Mammary epithelial cell (primary cell): ENCODE measurements around the gene ACADS.

Experiments used
- EZH2 ChIP-seq: IDR thresholded peaks from 2 replicates; pipeline ENCODE4 v1.6.1; 2012; ENCODE audit warnings: low read length, inconsistent platforms, borderline replicate concordance
- TF ChIP-seq, protein P1 (sequence below), 2 donors: IDR thresholded peaks in 1 of 2; conservative IDR thresholded peaks in 1 of 2; 2 replicates each; pipeline ENCODE4 v1.5.1; 2011 to 2012; ENCODE audit warnings: inconsistent platforms in 2 of 2, low read length in 2 of 2, mild to moderate bottlenecking in 2 of 2, control low read depth in 1 of 2, low read depth in 1 of 2; ENCODE audit not compliant: insufficient read depth in 1 of 2; ENCODE audit errors: extremely low read depth in 1 of 2

DNA sequence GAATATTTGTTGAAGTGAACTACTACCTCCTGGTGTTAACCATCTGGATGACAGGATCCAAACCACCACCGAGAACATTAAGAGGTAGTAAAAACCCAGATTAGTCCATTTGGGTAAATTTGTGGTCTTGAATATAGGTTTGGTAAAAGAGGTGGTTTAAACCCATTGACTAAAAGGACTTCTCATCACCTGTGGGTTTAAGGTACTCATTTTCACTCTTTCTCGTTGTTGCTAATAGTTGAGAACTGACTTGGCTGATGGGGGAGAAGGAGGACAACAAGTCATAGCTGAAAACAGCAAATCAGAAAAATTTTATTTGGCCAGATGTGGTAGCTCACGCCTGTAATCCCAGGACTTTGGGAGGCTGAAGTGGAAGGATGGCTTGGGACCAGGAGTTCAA, 59.2 kb downstream of the ACADS start:
- TF ChIP-seq, protein P1, sequence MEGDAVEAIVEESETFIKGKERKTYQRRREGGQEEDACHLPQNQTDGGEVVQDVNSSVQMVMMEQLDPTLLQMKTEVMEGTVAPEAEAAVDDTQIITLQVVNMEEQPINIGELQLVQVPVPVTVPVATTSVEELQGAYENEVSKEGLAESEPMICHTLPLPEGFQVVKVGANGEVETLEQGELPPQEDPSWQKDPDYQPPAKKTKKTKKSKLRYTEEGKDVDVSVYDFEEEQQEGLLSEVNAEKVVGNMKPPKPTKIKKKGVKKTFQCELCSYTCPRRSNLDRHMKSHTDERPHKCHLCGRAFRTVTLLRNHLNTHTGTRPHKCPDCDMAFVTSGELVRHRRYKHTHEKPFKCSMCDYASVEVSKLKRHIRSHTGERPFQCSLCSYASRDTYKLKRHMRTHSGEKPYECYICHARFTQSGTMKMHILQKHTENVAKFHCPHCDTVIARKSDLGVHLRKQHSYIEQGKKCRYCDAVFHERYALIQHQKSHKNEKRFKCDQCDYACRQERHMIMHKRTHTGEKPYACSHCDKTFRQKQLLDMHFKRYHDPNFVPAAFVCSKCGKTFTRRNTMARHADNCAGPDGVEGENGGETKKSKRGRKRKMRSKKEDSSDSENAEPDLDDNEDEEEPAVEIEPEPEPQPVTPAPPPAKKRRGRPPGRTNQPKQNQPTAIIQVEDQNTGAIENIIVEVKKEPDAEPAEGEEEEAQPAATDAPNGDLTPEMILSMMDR (conservative IDR thresholded peaks at IDR 0.05 in 1 of 2, IDR thresholded peaks at IDR 0.05 in 1 of 2; ENCODE audit: extremely low read depth in 1 of 2, insufficient read depth in 1 of 2, low read depth in 1 of 2, low read length in 2 of 2), result no peak
- TF ChIP-seq EZH2, result no peak
